DND-41 (cell line): ENCODE measurements around the gene ASH1L.
"Not testable (repeated sequence)": the region's sequence is repeated elsewhere in the genome, so short reads cannot be mapped to it uniquely, and the experiment has no call there.

Experiments
- ATAC-seq: fragments of 200-7000 bp; cut with Tn5 transposase; 3 replicates; pipeline ENCODE4 v1.9.1; 2021; ENCODE audit warnings: low read depth; ENCODE audit not compliant: insufficient read depth
- DNase-seq: peaks from one replicate; pipeline ENCODE4 v3.0.0-alpha.2; 2020
- H2AFZ ChIP-seq: 2 replicates; pipeline ENCODE4 v1.6.0; 2012; ENCODE audit warnings: low read depth, low read length
- H3K27ac ChIP-seq: 2 replicates; pipeline ENCODE4 v1.5.1; 2012; ENCODE audit warnings: low read length, inconsistent platforms
- H3K27me3 ChIP-seq: fragments of 200-600 bp; sonication (generic); 2 replicates; pipeline ENCODE4 v1.6.0; 2012; ENCODE audit warnings: low read length, mild to moderate bottlenecking, inconsistent platforms; ENCODE audit not compliant: insufficient read depth, poor library complexity
- H3K36me3 ChIP-seq: 2 replicates; pipeline ENCODE4 v1.5.1; 2012; ENCODE audit warnings: low read length, inconsistent platforms; ENCODE audit not compliant: insufficient read depth
- H3K4me1 ChIP-seq: 2 replicates; pipeline ENCODE4 v1.5.1; 2012; ENCODE audit warnings: mild to moderate bottlenecking, low read length; ENCODE audit not compliant: insufficient read depth
- H3K4me2 ChIP-seq: 2 replicates; pipeline ENCODE4 v1.6.0; 2012; ENCODE audit warnings: mild to moderate bottlenecking, moderate library complexity, low read length, inconsistent platforms; ENCODE audit not compliant: insufficient read depth
- H3K4me3 ChIP-seq, 2 experiments: fragments of 200-600 bp in 1 of 2; shearing (Covaris generic) in 1 of 2; 2 replicates each; pipeline ENCODE4 v1.5.1; 2012 to 2016; ENCODE audit warnings: inconsistent platforms in 2 of 2, low read length in 2 of 2, mild to moderate bottlenecking in 2 of 2, low read depth in 1 of 2, moderate library complexity in 1 of 2
- H3K79me2 ChIP-seq: 2 replicates; pipeline ENCODE4 v1.6.0; 2012; ENCODE audit warnings: low read length, inconsistent platforms; ENCODE audit not compliant: insufficient read depth
- H3K9ac ChIP-seq: 2 replicates; pipeline ENCODE4 v1.6.0; 2012; ENCODE audit warnings: low read depth, mild to moderate bottlenecking, inconsistent platforms, low read length, moderate library complexity
- H3K9me3 ChIP-seq: 2 replicates; pipeline ENCODE4 v1.5.1; 2012; ENCODE audit warnings: low read length, moderate library complexity, mild to moderate bottlenecking, inconsistent platforms; ENCODE audit not compliant: insufficient read depth, severe bottlenecking
- H4K20me1 ChIP-seq: 2 replicates; pipeline ENCODE4 v1.6.0; 2012; ENCODE audit warnings: low read length; ENCODE audit not compliant: insufficient read depth
- EZH2 ChIP-seq: IDR thresholded peaks from 3 replicates; pipeline ENCODE4 v1.6.1; 2012; ENCODE audit warnings: borderline replicate concordance, low read depth, mild to moderate bottlenecking, moderate library complexity, low read length, inconsistent platforms; ENCODE audit not compliant: severe bottlenecking
- TF ChIP-seq, protein P1 (sequence below): IDR thresholded peaks from 2 replicates; pipeline ENCODE4 v1.5.1; 2012; ENCODE audit warnings: borderline replicate concordance, low read length, moderate library complexity, mild to moderate bottlenecking; ENCODE audit not compliant: poor library complexity, severe bottlenecking; ENCODE audit errors: extremely low read depth

Gene ASH1L

GRCh38 chr1:155420788-155421187, 141.8 kb downstream of the ASH1L start:
- H2AFZ ChIP-seq: no peak overlapping the region
- H3K4me1 ChIP-seq: no peaks in the 10 kb centered on the region
- DNase-seq: no peak
- H3K9ac ChIP-seq: no peak overlapping the region
- no peaks in the 10 kb centered on the region for H3K27me3 ChIP-seq
- H3K4me3 ChIP-seq: no peak overlapping the region
- H3K4me2 ChIP-seq: no peak overlapping the region
- ATAC-seq: no peak
- no peak for TF ChIP-seq EZH2
- TF ChIP-seq, protein P1, sequence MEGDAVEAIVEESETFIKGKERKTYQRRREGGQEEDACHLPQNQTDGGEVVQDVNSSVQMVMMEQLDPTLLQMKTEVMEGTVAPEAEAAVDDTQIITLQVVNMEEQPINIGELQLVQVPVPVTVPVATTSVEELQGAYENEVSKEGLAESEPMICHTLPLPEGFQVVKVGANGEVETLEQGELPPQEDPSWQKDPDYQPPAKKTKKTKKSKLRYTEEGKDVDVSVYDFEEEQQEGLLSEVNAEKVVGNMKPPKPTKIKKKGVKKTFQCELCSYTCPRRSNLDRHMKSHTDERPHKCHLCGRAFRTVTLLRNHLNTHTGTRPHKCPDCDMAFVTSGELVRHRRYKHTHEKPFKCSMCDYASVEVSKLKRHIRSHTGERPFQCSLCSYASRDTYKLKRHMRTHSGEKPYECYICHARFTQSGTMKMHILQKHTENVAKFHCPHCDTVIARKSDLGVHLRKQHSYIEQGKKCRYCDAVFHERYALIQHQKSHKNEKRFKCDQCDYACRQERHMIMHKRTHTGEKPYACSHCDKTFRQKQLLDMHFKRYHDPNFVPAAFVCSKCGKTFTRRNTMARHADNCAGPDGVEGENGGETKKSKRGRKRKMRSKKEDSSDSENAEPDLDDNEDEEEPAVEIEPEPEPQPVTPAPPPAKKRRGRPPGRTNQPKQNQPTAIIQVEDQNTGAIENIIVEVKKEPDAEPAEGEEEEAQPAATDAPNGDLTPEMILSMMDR: no peak
- H3K27ac ChIP-seq: no peak overlapping the region
- no peaks in the 10 kb centered on the region for H4K20me1 ChIP-seq
- no peaks in the 10 kb centered on the region for H3K9me3 ChIP-seq
- H3K36me3 ChIP-seq: peaks cover 10% of the 10 kb centered on the region; the same call in 1 of the 2 replicates
- H3K79me2 ChIP-seq: peaks cover 19% of the 10 kb centered on the region

- ATAC-seq: not testable (repeated sequence)
These were observed 150.8 kb downstream of the ASH1L start for GRCh38 chr1:155411840-155412239.

GRCh38 chr1:155410931-155411330, 151.7 kb downstream of the ASH1L start:
- no peak for TF ChIP-seq EZH2
- TF ChIP-seq, protein P1: no peak
- ATAC-seq (no peak), DNase-seq (no peak)
- H3K4me1 ChIP-seq: no peaks in the 10 kb centered on the region
- no peaks in the 10 kb centered on the region for H4K20me1 ChIP-seq
- no peaks in the 10 kb centered on the region for H3K27me3 ChIP-seq
- no peak overlapping the region for H3K4me3 ChIP-seq
- H3K4me2 ChIP-seq: no peak overlapping the region
- no peak overlapping the region for H3K9ac ChIP-seq
- no peak overlapping the region for H2AFZ ChIP-seq
- peaks cover 58% of the 10 kb centered on the region for H3K36me3 ChIP-seq
- no peaks in the 10 kb centered on the region for H3K9me3 ChIP-seq
- H3K79me2 ChIP-seq: no peaks in the 10 kb centered on the region
- H3K27ac ChIP-seq: no peak overlapping the region

More at GRCh38 chr1:155411840-155412239, 150.8 kb downstream of the ASH1L start:
- not testable (repeated sequence) for H3K4me1 ChIP-seq, H3K27ac ChIP-seq, H4K20me1 ChIP-seq, H3K27me3 ChIP-seq, H3K79me2 ChIP-seq, DNase-seq, H3K4me2 ChIP-seq, H2AFZ ChIP-seq, H3K4me3 ChIP-seq, H3K9ac ChIP-seq, H3K9me3 ChIP-seq
- H3K36me3 ChIP-seq: peaks cover 51% of the 10 kb centered on the region

GRCh38 chr1:155396874-155397476, 165.6 kb downstream of the ASH1L start:
- Histone ChIP-seq H3K36me3 (peaks cover 72% of the 10 kb centered on the region), H3K9me3 (no peaks in the 10 kb centered on the region), H2AFZ (no peak overlapping the region), H3K27ac (no peak overlapping the region), H4K20me1 (no peaks in the 10 kb centered on the region), H3K4me3 (no peak overlapping the region), H3K79me2 (peaks cover 2% of the 10 kb centered on the region; the same call in 1 of the 2 replicates), H3K4me2 (no peak overlapping the region), H3K9ac (no peak overlapping the region), H3K27me3 (no peaks in the 10 kb centered on the region), H3K4me1 (no peaks in the 10 kb centered on the region)
- no peak for ATAC-seq
- no peak for TF ChIP-seq EZH2
- TF ChIP-seq, protein P1: no peak
- no peak for DNase-seq
